HEK293 (cell line): ENCODE measurements around the gene TUBGCP6.

Source experiments
- EGR2 ChIP-seq: fragments of 450-650 bp; formaldehyde crosslinking; IDR thresholded peaks from 2 replicates; pipeline ENCODE4 v1.5.1; 2016; ENCODE audit warnings: low read depth, missing biosample characterization, missing genetic modification characterization
- HOXA7 ChIP-seq: sonication (generic); formaldehyde crosslinking; IDR thresholded peaks from 2 replicates; pipeline ENCODE4 v1.8.1; 2022; ENCODE audit warnings: missing genetic modification reagents, borderline replicate concordance
- KLF10 ChIP-seq: fragments of 450-650 bp; IDR thresholded peaks from 2 replicates; pipeline ENCODE4 v1.5.1; 2018; ENCODE audit warnings: missing biosample characterization, mild to moderate bottlenecking, missing genetic modification characterization
- KLF16 ChIP-seq: fragments of 450-650 bp; formaldehyde crosslinking; IDR thresholded peaks from 2 replicates; pipeline ENCODE4 v1.5.1; 2017; ENCODE audit warnings: missing biosample characterization, missing genetic modification characterization
- KLF8 ChIP-seq: fragments of 450-650 bp; formaldehyde crosslinking; IDR thresholded peaks from 2 replicates; pipeline ENCODE4 v1.5.1; 2016; ENCODE audit warnings: missing biosample characterization, missing genetic modification characterization
- KLF9 ChIP-seq: fragments of 450-650 bp; formaldehyde crosslinking; IDR thresholded peaks from 2 replicates; pipeline ENCODE4 v1.5.1; 2016; ENCODE audit warnings: missing biosample characterization, missing genetic modification characterization, low read depth
- MEIS1 ChIP-seq: sonication (generic); formaldehyde crosslinking; IDR thresholded peaks from 2 replicates; pipeline ENCODE4 v1.8.1; 2022; ENCODE audit warnings: missing genetic modification reagents, mild to moderate bottlenecking, borderline replicate concordance
- OSR2 ChIP-seq: fragments of 450-650 bp; formaldehyde crosslinking; IDR thresholded peaks from 2 replicates; pipeline ENCODE4 v1.5.1; 2016; ENCODE audit warnings: missing biosample characterization, missing genetic modification characterization
- RBAK ChIP-seq: fragments of 450-650 bp; formaldehyde crosslinking; IDR thresholded peaks from 2 replicates; pipeline ENCODE4 v1.5.1; 2016; ENCODE audit warnings: missing biosample characterization, missing genetic modification characterization
- WT1 ChIP-seq: fragments of 450-650 bp; formaldehyde crosslinking; IDR thresholded peaks from 2 replicates; pipeline ENCODE4 v1.5.1; 2016; ENCODE audit warnings: missing biosample characterization, missing genetic modification characterization
- YY1 ChIP-seq: fragments of 450-650 bp; formaldehyde crosslinking; IDR thresholded peaks from 2 replicates; pipeline ENCODE4 v1.5.1; 2018; ENCODE audit warnings: missing biosample characterization, missing genetic modification characterization
- ZNF174 ChIP-seq: fragments of 450-650 bp; formaldehyde crosslinking; IDR thresholded peaks from 2 replicates; pipeline ENCODE4 v1.5.0; 2017; ENCODE audit warnings: missing biosample characterization, mild to moderate bottlenecking, missing genetic modification characterization
- ZNF274 ChIP-seq, 2 experiments: fragments of 200-500 bp in 1 of 2; fragments of 450-650 bp in 1 of 2; sonication (Bioruptor generic) in 1 of 2; formaldehyde crosslinking in 1 of 2; IDR thresholded peaks; 2 replicates each; pipeline versions ENCODE4 v1.5.1 to v1.6.1; 2014 to 2016; ENCODE audit warnings: borderline replicate concordance in 1 of 2, inconsistent platforms in 1 of 2, low read length in 1 of 2, missing biosample characterization in 1 of 2, missing genetic modification characterization in 1 of 2
- ZNF391 ChIP-seq: fragments of 450-650 bp; formaldehyde crosslinking; IDR thresholded peaks from 2 replicates; pipeline ENCODE4 v1.5.1; 2016; ENCODE audit warnings: low read depth, missing biosample characterization, missing genetic modification characterization, borderline replicate concordance
- ZNF423 ChIP-seq: fragments of 450-650 bp; formaldehyde crosslinking; IDR thresholded peaks from 2 replicates; pipeline ENCODE4 v1.5.1; 2016; ENCODE audit warnings: missing biosample characterization, missing genetic modification characterization
- ZNF48 ChIP-seq: fragments of 450-650 bp; formaldehyde crosslinking; IDR thresholded peaks from 2 replicates; pipeline ENCODE4 v1.5.1; 2016; ENCODE audit warnings: missing biosample characterization, missing genetic modification characterization
- ZNF544 ChIP-seq: fragments of 450-650 bp; formaldehyde crosslinking; IDR thresholded peaks from 2 replicates; pipeline ENCODE4 v1.5.0; 2017; ENCODE audit warnings: missing biosample characterization, missing genetic modification characterization
- ZNF629 ChIP-seq: fragments of 450-650 bp; formaldehyde crosslinking; IDR thresholded peaks from 2 replicates; pipeline ENCODE4 v1.5.1; 2017; ENCODE audit warnings: missing biosample characterization, missing genetic modification characterization
- ZNF654 ChIP-seq: fragments of 450-650 bp; formaldehyde crosslinking; IDR thresholded peaks from 2 replicates; pipeline ENCODE4 v1.5.1; 2016; ENCODE audit warnings: low read depth, missing biosample characterization, missing genetic modification characterization
- ZNF677 ChIP-seq: fragments of 450-650 bp; IDR thresholded peaks from 2 replicates; pipeline ENCODE4 v1.5.0; 2018; ENCODE audit warnings: missing biosample characterization, mild to moderate bottlenecking, missing genetic modification characterization, moderate library complexity
- ZNF791 ChIP-seq: fragments of 450-650 bp; formaldehyde crosslinking; IDR thresholded peaks from 2 replicates; pipeline ENCODE4 v1.5.1; 2016; ENCODE audit warnings: missing biosample characterization, missing genetic modification characterization
- ZSCAN16 ChIP-seq: fragments of 450-650 bp; formaldehyde crosslinking; IDR thresholded peaks from 2 replicates; pipeline ENCODE4 v1.5.1; 2016; ENCODE audit warnings: missing biosample characterization, missing genetic modification characterization
- TF ChIP-seq, protein P1 (sequence below): fragments of 450-650 bp; formaldehyde crosslinking; IDR thresholded peaks from 2 replicates; pipeline ENCODE4 v1.5.1; 2016; ENCODE audit warnings: missing biosample characterization, missing genetic modification characterization
- TF ChIP-seq, protein P2 (sequence below): fragments of 450-650 bp; formaldehyde crosslinking; IDR thresholded peaks from 2 replicates; pipeline ENCODE4 v1.5.1; 2016; ENCODE audit warnings: missing biosample characterization, missing genetic modification characterization
- TF ChIP-seq, protein P3 (sequence below): IDR thresholded peaks from 2 replicates; pipeline ENCODE4 v1.6.1; 2011; ENCODE audit warnings: mild to moderate bottlenecking, low read depth, low read length, borderline replicate concordance
- TF ChIP-seq, protein P4 (sequence below): fragments of 450-650 bp; formaldehyde crosslinking; conservative IDR thresholded peaks from 2 replicates; pipeline ENCODE4 v1.5.1; 2016; ENCODE audit warnings: low read depth, missing biosample characterization, missing genetic modification characterization
- TF ChIP-seq, protein P5 (sequence below): fragments of 450-650 bp; formaldehyde crosslinking; IDR thresholded peaks from 2 replicates; pipeline ENCODE4 v1.5.1; 2016; ENCODE audit warnings: missing biosample characterization, missing genetic modification characterization
- TF ChIP-seq, protein P6 (sequence below): fragments of 450-650 bp; formaldehyde crosslinking; IDR thresholded peaks from 2 replicates; pipeline ENCODE4 v1.5.1; 2016; ENCODE audit warnings: missing biosample characterization, missing genetic modification characterization, borderline replicate concordance
- TF ChIP-seq, protein P7 (sequence below): fragments of 450-650 bp; formaldehyde crosslinking; IDR thresholded peaks from 2 replicates; pipeline ENCODE4 v1.5.1; 2016; ENCODE audit warnings: missing biosample characterization, missing genetic modification characterization

TUBGCP6 gene

DNA sequence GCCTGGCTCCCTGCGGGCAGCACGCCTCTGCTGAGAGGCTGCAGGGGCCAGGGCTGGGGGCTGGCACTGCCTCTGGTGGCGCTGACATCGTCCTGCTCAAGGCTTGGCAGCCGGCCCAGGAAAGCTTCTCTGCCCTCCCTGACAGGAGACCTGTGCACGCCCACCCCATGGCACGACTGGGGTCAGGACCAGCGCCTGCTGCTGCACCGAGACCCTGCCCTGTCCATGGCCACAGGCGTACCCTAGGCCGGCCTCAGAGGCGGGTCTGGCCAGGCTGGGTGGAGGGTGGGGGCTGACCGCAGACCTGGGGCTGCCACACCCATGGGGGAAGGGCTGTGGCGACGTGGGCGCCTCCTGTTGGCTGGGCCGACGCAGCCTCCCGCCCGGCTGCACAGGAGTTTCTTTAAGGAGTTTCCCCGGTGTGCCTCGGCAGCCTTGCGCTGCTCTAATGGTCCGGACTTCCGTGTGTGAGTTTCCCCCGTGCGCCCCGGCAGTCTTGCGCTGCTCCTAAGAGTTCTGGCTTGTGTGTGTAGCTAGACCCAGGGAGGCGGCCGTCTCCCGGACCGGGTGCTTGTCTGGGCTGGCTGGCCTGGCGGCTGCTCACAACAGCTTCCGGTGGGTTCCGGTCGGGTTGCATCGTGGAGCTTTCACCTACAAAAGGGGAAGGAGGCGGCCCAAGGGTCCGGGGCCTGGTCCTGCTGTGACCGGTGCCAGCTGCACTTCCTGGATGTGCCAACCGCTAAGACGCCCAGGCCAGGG is 54.5 kb downstream of the TUBGCP6 start (continued):
- TF ChIP-seq, protein P1, sequence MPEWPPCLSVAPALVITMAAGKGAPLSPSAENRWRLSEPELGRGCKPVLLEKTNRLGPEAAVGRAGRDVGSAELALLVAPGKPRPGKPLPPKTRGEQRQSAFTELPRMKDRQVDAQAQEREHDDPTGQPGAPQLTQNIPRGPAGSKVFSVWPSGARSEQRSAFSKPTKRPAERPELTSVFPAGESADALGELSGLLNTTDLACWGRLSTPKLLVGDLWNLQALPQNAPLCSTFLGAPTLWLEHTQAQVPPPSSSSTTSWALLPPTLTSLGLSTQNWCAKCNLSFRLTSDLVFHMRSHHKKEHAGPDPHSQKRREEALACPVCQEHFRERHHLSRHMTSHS (tag by site-specific recombination) = no peak
- TF ChIP-seq EGR2 (tag by site-specific recombination) (peak; percentile 76), RBAK (no peak), ZSCAN16 (no peak), ZNF48 (tag by site-specific recombination) (no peak), ZNF174 (tag by site-specific recombination) (no peak), ZNF423 (tag by site-specific recombination) (no peak), KLF9 (tag by site-specific recombination) (peak; percentile 92), ZNF791 (no peak), ZNF677 (tag by site-specific recombination) (no peak), KLF10 (tag by site-specific recombination) (peak; percentile 40), OSR2 (peak; percentile 43; the same call in 1 of the 2 replicates), ZNF629 (tag by site-specific recombination) (peak; percentile 52), KLF16 (tag by site-specific recombination) (no peak), ZNF544 (tag by site-specific recombination) (no peak), ZNF391 (tag by site-specific recombination) (peak; percentile 14; the same call in 1 of the 2 replicates), HOXA7 (CRISPR knock-in tag) (no peak), MEIS1 (no peak), WT1 (tag by site-specific recombination) (no peak), ZNF274 (IDR thresholded peaks at IDR 0.05; ENCODE audit: low read length) (no peak), ZNF274 (tag by site-specific recombination; IDR thresholded peaks at IDR 0.05; ENCODE audit: borderline replicate concordance) (no peak), ZNF654 (no peak), YY1 (tag by site-specific recombination) (no peak), KLF8 (tag by site-specific recombination) (no peak)
- TF ChIP-seq, protein P2, sequence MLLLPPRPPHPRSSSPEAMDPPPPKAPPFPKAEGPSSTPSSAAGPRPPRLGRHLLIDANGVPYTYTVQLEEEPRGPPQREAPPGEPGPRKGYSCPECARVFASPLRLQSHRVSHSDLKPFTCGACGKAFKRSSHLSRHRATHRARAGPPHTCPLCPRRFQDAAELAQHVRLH (tag by site-specific recombination) = no peak
- TF ChIP-seq, protein P3, sequence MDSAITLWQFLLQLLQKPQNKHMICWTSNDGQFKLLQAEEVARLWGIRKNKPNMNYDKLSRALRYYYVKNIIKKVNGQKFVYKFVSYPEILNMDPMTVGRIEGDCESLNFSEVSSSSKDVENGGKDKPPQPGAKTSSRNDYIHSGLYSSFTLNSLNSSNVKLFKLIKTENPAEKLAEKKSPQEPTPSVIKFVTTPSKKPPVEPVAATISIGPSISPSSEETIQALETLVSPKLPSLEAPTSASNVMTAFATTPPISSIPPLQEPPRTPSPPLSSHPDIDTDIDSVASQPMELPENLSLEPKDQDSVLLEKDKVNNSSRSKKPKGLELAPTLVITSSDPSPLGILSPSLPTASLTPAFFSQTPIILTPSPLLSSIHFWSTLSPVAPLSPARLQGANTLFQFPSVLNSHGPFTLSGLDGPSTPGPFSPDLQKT = no peak
- TF ChIP-seq, protein P4, sequence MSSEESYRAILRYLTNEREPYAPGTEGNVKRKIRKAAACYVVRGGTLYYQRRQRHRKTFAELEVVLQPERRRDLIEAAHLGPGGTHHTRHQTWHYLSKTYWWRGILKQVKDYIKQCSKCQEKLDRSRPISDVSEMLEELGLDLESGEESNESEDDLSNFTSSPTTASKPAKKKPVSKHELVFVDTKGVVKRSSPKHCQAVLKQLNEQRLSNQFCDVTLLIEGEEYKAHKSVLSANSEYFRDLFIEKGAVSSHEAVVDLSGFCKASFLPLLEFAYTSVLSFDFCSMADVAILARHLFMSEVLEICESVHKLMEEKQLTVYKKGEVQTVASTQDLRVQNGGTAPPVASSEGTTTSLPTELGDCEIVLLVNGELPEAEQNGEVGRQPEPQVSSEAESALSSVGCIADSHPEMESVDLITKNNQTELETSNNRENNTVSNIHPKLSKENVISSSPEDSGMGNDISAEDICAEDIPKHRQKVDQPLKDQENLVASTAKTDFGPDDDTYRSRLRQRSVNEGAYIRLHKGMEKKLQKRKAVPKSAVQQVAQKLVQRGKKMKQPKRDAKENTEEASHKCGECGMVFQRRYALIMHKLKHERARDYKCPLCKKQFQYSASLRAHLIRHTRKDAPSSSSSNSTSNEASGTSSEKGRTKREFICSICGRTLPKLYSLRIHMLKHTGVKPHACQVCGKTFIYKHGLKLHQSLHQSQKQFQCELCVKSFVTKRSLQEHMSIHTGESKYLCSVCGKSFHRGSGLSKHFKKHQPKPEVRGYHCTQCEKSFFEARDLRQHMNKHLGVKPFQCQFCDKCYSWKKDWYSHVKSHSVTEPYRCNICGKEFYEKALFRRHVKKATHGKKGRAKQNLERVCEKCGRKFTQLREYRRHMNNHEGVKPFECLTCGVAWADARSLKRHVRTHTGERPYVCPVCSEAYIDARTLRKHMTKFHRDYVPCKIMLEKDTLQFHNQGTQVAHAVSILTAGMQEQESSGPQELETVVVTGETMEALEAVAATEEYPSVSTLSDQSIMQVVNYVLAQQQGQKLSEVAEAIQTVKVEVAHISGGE (tag by site-specific recombination) = no peak
- TF ChIP-seq, protein P5, sequence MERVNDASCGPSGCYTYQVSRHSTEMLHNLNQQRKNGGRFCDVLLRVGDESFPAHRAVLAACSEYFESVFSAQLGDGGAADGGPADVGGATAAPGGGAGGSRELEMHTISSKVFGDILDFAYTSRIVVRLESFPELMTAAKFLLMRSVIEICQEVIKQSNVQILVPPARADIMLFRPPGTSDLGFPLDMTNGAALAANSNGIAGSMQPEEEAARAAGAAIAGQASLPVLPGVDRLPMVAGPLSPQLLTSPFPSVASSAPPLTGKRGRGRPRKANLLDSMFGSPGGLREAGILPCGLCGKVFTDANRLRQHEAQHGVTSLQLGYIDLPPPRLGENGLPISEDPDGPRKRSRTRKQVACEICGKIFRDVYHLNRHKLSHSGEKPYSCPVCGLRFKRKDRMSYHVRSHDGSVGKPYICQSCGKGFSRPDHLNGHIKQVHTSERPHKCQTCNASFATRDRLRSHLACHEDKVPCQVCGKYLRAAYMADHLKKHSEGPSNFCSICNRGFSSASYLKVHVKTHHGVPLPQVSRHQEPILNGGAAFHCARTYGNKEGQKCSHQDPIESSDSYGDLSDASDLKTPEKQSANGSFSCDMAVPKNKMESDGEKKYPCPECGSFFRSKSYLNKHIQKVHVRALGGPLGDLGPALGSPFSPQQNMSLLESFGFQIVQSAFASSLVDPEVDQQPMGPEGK = peak; percentile 99
- TF ChIP-seq, protein P6, sequence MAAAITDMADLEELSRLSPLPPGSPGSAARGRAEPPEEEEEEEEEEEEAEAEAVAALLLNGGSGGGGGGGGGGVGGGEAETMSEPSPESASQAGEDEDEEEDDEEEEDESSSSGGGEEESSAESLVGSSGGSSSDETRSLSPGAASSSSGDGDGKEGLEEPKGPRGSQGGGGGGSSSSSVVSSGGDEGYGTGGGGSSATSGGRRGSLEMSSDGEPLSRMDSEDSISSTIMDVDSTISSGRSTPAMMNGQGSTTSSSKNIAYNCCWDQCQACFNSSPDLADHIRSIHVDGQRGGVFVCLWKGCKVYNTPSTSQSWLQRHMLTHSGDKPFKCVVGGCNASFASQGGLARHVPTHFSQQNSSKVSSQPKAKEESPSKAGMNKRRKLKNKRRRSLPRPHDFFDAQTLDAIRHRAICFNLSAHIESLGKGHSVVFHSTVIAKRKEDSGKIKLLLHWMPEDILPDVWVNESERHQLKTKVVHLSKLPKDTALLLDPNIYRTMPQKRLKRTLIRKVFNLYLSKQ (tag by site-specific recombination) = no peak
- TF ChIP-seq, protein P7, sequence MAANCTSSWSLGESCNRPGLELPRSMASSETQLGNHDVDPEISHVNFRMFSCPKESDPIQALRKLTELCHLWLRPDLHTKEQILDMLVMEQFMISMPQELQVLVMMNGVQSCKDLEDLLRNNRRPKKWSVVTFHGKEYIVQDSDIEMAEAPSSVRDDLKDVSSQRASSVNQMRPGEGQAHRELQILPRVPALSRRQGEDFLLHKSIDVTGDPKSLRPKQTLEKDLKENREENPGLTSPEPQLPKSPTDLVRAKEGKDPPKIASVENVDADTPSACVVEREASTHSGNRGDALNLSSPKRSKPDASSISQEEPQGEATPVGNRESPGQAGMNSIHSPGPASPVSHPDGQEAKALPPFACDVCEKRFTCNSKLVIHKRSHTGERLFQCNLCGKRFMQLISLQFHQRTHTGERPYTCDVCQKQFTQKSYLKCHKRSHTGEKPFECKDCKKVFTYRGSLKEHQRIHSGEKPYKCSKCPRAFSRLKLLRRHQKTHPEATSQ = no peak
